Measurements from ENCODE around the gene DOCK2.

DOCK2 gene

DNA sequence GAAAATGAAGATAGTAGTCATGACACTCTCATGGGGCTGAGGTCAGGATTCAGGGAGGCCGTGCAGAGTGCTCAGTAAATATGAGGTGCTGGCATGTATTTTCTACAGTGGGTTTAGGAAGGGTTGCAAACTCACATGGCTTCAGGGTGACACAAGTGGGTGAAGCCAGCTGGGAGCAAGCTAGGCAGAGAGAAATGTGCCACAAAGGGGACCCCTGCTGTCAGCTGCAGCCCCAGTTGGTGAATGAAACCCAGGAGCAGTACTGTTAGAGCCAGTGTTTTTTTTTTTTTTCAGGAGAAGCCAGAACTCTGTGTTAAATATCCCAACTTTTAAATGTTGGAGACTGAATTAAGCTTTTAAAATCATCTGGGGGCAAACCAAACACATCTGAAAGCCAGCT lies 267.9 kb downstream of the DOCK2 start:
- no peak for DNase-seq (ENCODE audit: low spot score)

DNA sequence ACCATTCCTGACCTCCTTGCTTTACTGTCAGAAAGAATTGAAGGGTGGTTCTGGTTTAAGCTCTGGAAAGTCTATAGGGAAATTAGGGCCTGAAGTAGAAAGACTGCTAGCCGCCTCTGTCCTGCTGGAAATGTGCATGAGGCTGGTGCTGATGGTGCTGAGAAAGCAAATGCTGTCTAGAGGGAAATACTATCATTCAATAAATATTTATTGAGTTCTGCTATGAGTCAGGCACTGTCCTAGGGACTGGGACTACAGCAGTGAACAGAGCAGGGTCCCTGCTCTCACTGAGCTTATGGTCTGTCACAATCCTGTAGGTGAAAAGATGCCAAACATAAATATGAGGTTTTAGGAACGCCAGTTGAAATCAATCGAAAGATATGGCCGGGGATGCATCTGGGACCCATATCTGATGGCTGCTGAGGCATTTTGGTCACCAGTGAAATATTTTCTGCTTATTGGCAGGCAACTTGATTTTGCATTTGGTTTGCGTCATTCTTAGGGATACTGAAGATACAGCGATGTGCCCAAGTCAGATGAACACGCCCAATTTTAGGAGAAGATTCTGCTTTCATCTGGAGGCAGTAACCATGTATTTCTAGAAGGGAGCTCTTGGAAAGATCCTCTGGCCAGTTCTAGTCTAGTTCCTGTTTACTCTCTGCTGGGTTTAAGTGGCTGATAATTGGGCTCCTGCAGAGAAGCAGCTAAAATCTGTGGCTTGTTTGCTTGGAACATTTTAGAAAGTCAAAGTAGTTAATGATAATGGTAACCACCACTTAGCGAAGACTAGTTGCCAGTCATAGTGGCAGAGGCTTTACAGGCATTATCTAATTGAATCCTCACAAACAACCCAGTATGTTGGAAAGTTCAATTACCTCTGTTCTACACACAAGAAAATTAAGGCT lies 269.9 kb downstream of the DOCK2 start:
- peak; percentile 53 for DNase-seq (ENCODE audit: low spot score)

DNA sequence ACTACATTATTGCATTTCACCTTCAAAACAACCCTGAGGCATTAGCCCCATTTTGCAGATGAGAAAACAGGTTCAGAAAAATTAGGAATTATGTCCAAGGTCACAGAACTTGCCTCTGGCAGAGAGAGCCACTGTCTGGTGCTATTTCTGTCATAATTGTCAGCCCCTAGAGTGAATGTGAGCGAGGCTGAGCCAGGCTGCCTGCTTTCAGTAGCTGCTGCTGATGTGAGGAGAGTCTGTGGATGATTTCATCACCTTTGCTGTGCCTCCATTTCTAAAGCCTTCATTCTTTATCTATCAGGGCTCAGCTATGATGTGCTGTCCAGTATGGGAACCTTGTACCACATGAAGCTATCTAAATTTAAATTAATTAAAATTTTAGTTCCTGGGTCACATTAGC lies 271.8 kb downstream of the DOCK2 start:
- DNase-seq (ENCODE audit: low spot score) = no peak

DNA sequence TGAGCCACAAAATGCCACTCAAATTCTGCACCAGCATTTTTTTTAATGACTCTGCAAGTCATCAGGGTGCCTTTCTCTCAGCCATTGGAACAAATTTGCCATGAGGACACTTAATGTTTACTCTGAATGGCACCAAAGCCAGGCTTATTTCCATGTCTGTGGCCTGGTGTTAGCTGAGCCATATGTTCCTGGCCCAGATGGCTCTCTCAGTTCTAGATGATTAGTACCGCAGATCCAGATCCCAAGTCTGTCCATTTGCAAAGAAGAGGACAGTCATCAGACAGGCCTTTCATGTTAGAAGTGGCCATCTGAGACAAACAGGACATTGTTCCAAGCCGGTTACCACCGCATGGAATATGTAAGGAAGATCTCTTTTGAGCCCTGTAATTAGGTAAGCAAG lies 272.9 kb downstream of the DOCK2 start:
- no peak for DNase-seq (ENCODE audit: low spot score)

DNA sequence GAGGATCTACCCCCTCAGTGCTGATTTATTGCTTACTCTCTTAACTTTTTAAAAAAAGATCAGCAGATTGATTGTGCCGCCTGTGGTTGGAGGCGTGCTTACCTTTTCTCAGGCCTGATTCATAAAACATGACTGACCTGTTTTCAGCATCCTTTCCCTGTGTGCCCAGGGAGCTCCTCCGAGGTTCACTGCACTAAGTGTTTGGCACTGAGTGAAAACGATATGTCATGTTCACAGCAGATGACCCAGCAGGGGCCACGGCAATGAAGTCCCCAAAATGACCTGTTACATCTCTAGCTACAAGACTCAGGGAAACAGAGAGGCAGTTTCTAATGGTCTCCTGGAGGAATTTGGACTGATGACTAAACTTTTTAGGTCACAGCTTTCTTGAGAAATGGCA lies 273.3 kb downstream of the DOCK2 start:
- no peak for DNase-seq (ENCODE audit: low spot score)

DNA sequence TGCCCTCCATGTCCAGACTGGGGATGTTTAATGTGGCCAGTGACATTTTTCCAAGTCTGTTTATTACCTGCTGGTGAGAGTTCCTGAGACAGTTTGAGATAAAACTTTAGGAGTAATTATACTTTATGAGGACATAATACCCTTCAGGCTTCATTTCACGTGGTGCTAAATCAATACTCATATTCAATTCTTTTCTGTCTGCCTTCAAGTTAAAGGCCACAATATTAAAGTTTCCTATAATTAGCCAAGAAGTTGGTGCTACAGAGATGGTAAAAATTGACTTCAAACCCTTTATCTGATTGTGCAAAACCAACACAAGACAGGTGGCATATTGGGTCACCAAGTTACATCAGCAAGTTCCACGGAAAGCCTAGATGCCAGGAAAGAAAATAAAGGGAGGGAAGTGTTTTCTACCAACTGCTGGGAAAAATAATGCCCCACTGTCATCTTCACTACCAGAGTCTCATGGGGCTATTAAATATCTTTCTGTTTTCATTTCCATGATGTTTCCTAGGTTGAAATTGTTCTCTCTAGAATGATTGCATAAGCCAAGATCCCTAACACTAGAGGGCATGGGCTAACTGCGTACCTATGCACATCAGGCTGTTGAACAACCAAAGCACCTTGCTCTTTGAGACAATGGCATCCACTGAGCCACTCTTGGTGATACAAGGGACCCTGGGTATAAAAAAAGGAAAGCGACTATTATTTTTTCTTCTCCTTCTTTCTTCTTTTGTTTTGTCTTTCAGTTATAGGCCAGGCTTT lies 274.6 kb downstream of the DOCK2 start:
- DNase-seq (ENCODE audit: low spot score) = no peak

DNA sequence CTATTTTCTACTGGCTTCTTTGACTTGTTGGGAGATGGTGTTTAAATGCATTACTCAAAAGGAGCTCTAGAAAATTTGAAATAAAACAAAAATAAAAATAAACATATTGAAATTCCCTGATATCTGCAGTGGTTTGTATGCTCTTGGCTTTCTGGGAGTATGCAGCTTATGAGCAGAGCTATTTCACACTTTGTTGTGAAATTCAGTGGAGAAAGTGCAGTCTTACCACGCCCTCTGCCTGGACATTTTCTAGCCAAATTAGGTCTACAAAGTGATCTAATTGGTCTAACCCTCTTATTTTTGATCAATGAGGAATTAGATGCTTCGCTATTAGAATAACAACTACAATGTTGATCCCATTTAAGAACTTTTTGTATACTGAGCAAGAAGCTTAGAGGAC lies 276.4 kb downstream of the DOCK2 start:
- no peak for DNase-seq (ENCODE audit: low spot score)

DNA sequence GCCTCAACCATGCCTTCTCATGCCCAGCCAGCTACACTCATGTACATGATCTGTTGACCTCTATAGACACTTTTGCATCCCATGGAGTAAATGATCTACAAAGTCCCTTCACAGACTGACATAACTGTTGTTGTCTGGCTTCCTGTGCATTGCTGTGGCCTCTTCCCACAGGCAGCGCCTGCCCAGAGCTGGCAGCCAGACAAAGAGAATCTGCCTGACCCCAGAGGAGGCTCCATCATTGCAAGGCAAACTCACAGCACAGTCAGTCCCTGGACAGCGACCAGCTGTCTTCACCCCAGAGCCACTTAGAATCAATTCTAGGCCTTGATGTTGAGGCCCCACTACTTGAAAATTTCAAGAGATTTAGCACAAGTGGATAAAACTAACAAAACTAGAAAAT lies 277.7 kb downstream of the DOCK2 start:
- peak; percentile 62 for DNase-seq (ENCODE audit: low spot score)

DNA sequence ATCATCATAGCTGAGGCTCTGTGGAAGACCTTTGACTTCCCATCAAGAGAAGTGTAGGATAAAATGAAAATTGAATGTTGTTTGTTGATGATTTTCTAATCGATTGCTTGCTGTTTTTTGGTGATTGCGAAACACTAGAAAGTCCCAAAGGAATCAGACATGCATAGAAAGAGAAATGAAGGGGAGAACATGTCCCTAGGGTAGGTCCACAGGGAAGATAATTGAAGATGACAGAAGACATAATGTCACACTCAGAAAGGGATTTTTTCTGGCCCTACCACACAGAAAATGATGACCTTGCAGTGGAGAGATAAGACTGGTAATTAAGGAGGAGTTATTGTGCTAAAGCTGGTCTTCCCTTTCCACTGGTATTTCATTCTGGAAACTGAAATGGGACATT lies 280.4 kb downstream of the DOCK2 start:
- DNase-seq (ENCODE audit: low spot score) = no peak

DNA sequence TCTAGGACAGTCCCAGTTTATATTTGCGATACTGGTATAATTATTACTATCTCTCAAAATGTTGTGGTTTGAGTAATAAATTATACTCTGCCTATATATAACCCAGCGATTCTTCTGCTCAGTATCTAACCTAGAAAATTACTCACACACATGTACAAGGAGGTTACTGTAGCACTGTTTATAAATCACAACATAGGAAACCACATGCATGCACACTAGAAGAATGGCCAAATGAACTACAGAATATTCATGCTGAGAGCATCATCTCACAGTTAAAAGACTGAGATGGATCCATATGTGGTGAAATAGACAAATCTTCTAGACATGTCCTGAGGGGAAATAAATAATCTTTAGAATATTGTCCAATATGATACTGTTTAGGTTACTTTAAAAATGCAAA lies 281.2 kb downstream of the DOCK2 start:
- no peak for DNase-seq (ENCODE audit: low spot score)

DNA sequence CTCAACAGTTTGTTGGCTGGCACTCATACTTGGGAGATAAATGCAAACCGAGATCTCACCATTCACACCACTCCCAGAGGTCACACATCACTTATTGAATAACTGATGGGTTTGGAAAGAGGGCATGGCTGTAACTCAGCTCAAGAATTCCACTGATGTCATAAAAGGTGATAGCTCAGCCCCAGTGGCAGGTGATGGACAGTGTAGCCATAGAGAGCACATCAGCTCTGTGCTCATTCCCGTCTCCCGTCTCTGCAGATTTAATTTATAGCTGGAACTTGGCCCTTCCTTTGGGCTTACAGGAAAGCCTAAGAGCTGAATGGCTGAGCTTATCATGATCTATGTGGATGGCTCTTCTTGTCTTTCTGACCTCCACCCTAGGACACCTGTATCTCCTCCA lies 283.4 kb downstream of the DOCK2 start:
- DNase-seq (ENCODE audit: low spot score) = no peak

DNA sequence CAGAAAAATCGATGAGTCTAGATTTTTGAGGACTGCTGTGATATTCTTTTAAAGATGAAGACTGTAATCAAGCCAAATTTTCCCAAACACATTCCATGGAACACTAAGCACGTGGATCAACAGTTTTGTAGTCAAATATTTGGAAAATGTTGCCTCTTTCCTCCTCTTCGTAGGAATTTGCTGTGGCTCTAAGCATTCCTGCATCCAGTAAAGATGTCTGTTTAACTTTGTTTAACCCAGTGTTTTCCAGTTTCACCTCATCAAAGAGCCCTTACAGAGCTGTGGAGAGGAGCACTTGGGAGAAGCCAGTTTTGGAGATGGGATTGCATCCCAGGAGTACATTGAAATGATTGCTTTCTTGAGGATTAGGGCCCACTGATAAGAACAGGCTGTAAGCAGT lies 284.3 kb downstream of the DOCK2 start:
- no peak for DNase-seq (ENCODE audit: low spot score)

DNA sequence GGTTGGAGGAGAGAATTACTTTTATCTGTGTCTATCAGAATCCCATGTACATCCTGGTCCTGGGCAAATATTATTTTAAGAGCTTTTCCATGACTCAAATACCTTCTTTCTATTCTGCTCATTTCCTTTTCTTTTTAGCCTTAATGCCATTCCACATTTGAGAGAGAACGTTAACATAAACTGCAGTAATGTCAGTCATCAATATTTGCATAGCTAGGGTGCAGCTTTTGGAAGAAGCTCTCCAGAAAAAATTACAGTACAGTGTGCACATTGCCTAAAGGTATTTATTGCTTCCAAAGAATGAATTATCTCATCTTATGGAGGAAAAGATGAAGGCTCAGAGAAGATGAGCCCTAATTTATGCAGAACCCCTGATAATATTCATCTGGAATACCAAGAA lies 284.9 kb downstream of the DOCK2 start:
- no peak for DNase-seq (ENCODE audit: low spot score)

DNA sequence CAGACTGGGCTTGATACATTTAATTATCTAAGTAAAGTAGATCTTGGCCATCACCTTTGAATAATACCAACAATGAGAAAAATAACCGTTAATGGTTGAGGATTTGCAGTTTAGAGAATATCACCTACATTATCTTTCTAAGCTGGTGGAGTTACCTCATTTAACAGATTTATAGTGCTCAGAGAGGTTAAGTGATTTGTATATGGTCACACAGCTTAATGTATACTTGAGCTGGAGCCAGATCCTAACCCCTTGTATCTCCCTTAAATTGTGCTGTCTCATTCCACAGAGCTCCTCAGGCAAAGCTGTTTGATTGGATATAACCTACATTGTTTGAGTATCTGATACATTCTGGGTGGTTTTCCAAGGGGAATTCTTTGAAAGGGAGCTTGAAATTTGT lies 285.4 kb downstream of the DOCK2 start:
- no peak for DNase-seq (ENCODE audit: low spot score)

DNA sequence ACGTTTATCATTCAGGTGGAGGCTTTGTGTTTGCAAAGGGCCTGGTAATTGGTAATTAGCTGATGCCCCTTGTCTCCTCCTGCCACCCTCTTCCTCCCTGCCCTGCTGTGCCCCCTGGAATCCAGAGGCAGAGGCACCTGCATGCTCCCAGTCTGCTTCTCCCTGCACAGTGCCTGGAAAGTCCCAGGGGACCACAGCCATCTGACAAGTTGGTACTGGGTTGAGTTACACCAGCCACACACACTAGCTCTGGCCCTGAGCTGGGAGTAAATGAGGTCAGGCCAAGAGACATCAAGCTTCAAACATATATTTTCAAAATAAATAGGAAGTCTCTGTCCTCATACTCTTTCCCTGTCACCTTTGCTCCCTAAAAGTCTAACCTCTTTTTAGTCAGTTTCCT lies 286.9 kb downstream of the DOCK2 start:
- no peak for DNase-seq (ENCODE audit: low spot score)

DNA sequence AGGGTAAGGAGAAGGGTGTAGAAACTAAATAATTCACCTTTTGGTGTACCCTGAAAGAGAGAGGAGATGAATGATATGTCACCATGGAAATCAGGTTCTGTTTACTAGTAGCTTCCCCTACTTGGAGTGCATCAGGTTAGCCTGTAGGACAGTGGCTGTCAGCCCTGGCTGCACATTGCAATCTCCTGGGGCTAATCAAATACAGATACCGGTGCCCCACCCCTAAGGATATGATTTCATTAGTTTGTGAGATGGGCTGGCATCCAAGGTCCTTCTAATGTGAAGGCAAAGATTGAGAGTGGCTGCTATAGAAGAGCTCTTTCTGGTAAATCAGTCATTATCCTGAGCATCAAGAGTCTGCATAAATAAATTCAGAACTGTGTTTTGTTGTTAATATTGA lies 296.1 kb downstream of the DOCK2 start:
- no peak for DNase-seq (ENCODE audit: low spot score)

DNA sequence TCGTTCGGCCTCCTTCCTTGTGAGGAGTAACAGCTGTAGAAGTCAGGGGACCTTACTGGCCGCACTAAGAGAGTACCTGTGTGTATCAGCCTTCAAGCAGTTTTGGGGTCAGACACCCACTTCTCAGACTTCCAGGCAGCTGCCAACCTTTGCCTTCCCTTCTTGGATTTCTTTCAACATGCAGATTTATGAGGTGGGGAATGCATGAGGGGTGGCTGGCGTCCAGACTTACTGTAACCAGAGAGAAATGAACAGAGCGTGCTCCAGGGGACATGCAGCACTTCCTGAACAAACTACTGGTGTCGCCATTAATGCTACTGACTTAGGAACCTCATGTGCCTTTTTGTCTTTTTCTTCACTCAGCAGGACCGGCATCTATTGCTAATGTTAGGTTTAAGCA lies 296.5 kb downstream of the DOCK2 start:
- DNase-seq (ENCODE audit: low spot score) = no peak

DNA sequence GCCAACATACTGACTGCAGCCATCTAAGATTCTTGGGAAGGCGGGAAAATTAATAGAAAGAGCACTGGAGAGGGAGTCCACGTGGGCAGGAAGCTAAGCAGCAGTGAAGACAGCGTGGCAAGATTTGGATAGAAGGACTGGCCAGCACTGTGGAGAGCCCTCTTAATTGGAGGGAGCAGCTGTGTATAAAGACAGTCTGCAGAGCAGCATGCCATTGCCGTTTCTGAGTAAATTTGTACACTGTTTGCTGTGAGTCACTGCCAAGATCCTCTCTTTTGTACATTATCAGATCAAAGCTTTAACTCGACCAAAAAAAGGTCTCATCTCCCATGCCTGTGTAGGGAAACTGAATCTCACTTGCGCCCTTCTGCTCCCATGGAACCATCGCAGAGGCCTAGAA lies 297.9 kb downstream of the DOCK2 start:
- peak; percentile 37 for DNase-seq (ENCODE audit: low spot score)

DNA sequence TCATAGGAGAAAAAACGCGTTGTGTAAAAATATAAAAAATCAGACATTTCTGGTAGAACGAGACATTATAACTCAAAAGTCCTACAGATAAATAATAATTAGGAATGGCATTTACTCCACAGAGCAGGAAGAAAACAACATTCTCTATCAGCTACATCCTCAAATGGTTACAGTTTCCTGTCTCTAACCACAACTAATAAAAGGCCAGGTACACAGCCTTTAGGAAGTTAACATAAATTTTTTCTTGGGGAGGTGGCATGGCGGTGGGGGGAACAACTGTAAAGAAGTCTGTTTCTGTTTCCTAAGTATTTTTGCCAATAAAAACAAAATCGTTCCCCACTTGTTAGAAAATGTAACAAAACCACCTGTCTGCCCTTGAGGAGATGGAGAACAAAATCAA lies 298.7 kb downstream of the DOCK2 start:
- no peak for DNase-seq (ENCODE audit: low spot score)

DNA sequence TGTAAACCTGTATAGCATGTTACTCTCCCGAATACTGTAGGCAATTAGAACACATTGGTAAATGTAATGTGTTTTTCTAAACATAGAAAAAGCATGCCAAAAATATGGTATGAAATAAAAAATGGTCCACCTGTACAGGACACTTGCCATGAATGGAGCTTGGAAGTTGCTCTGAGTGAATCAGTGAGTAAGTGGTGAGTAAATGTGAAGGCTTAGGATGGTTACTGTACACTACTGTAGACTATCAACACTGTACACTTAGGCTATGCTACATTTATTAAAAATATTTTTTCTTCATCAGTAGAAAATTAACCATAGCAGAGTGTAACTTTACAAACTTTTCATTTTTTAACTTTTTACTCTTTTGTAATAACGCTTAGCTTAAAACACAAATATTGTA lies 301.4 kb downstream of the DOCK2 start:
- DNase-seq (ENCODE audit: low spot score) = no peak

DNA sequence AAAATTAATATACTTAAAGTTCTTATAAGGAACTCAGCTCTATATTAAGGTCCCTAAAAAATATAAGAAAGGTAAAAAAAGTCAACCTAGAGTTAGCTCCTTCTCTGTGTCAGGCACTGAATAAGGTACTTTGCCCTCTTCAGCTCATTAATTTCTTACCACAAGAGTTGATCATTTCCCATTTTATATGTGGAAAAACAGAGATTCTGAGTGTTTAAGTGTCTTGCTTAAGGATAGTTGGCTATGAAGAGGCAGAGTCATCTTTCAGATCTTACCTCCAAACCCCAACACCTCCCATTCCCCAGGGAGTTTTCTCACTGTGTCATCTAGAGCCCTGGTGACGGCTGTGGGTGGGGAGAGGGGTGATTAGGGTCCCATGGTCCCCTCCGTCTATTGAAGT lies 302.7 kb downstream of the DOCK2 start:
- DNase-seq (ENCODE audit: low spot score) = no peak

DNA sequence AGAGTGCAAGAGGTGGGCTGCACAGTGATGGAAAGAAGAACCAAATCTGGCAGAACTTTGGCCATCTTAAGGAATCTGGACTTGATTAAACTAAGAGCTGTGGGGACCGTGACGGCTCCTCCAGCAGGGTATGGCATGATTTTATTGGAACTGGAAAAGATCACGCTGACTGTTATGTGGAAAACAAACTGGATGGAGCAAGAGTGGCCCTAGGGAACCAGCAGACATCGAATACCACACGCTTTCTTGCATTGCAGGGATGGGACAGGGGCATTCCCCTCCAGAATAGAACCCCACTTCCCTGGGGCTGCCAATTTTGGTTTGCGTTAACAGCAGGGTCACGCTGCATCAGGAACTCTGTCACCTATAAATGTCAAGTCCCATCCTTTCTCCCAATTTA lies 304.5 kb downstream of the DOCK2 start:
- DNase-seq (ENCODE audit: low spot score) = no peak

DNA sequence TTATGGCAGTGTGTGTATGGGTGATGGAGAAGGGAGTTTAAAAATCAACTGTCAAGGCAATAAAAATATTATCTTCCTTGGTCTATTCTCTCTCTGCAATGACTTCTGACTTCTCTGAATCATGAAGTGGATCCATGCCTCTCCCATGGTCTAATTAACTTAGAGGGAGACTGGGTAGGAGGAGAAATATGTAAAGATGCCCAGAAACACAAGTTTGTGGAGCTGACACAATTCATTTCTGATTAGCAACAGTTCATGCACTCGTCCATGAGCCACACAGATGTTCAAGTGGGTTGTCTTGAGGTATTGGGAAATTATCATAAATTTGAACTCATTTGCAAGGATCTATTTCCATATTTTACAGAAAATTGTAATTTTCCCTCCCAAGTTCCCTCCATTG lies 305.1 kb downstream of the DOCK2 start:
- DNase-seq (ENCODE audit: low spot score) = no peak

DNA sequence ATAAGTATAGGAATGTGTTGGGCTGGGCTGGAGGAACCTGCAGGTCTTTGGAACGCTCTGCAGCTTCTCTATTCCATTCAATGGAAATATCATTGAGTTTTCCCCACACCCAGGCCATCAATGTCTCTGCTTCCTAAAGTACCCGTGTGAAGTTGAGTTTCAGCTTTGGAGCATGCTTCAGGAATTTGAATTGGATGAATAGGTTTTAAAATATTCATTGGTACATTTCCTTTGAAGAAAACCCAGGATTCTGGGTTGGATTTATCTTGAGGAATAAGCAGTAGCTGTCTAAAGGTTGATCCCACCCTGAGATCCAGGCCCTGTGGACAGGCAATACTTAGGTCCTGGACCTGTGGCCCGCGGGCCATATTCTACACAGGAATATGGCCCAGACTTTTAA lies 306.0 kb downstream of the DOCK2 start:
- DNase-seq (ENCODE audit: low spot score) = no peak
